SK-N-SH treated with all-trans-retinoic acid at 6 μM for 48 hours (cell line): ENCODE results near the gene P3H3.

Source experiments
- ARNTL ChIP-seq: fragments of 450-650 bp; formaldehyde crosslinking; IDR thresholded peaks from 2 replicates; pipeline ENCODE4 v1.5.0; 2020; ENCODE audit warnings: low read depth, mild to moderate bottlenecking, moderate library complexity, borderline replicate concordance
- CREB5 ChIP-seq: fragments of 250-450 bp; sonication (Bioruptor Pico); IDR thresholded peaks from 2 replicates; pipeline ENCODE4 v1.5.1; 2020; ENCODE audit warnings: low read depth, mild to moderate bottlenecking, moderate library complexity
- TCF4 ChIP-seq: fragments of 250-450 bp; sonication (Bioruptor Pico); IDR thresholded peaks from 2 replicates; pipeline ENCODE4 v1.8.0; 2021; ENCODE audit warnings: mild to moderate bottlenecking, moderate library complexity, borderline replicate concordance
- TOX ChIP-seq: fragments of 250-450 bp; sonication (Bioruptor Pico); IDR thresholded peaks from 2 replicates; pipeline ENCODE4 v1.8.0; 2021; ENCODE audit warnings: mild to moderate bottlenecking, moderate library complexity, borderline replicate concordance
- ZFP3 ChIP-seq: fragments of 250-450 bp; sonication (Bioruptor Pico); IDR thresholded peaks from 2 replicates; pipeline ENCODE4 v1.5.0; 2020; ENCODE audit warnings: mild to moderate bottlenecking, moderate library complexity

DNA sequence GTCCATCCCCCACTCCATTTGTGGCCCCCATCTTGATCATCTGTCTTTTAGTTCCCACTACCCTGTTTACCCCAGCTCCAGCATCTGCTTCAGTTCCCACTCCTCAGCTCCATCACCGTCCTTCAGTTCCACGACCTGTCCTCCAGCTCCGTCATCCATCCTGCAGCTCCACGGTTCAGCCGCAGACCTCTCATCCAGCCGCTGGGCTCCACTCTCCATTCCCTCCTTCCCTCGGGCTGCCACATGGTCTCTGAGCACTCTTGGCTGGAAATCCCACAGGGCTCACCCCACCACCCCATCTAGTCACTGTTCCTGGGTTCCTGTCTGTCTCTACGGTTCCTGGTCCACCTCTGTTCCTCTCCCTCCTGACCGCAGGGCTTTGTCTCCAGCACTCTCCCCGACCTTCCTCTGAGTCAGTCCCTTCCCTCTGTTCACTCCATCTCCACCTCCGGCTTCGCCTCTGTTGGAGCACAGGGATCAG lies 3.3 kb upstream of the P3H3 start:
- TF ChIP-seq TOX (CRISPR knock-in tag) (no peak), CREB5 (CRISPR knock-in tag) (no peak), ZFP3 (no peak), TCF4 (no peak), ARNTL (CRISPR knock-in tag) (no peak)
